AG04450 (cell line): ENCODE results near the gene ZBTB22. TPM values are rescaled to one million over a fixed set of nuclear protein-coding genes. Genes with fewer than 3 reads are reported as not detected.

Experiments used
- CTCF ChIA-PET: fragments of 300-600, 350-600 bp; formaldehyde crosslinking; extraction: SDS; loops from one replicate; lab custom pipeline; 2022; ENCODE audit warnings: antibody characterized with exemption, inconsistent platforms; lab: Charles Lee
- POLR2A ChIA-PET: fragments of 350-600 bp; formaldehyde crosslinking; extraction: SDS; loops from one replicate; lab custom pipeline; 2021; ENCODE audit warnings: antibody characterized with exemption, inconsistent platforms; lab: Yijun Ruan, JAX
- DNase-seq: peaks from one replicate; pipeline ENCODE4 v3.0.0-alpha.2; 2011; ENCODE audit warnings: low read depth, low spot score
- H3K27ac ChIP-seq: one replicate; pipeline ENCODE4 v1.5.1; 2012; ENCODE audit warnings: low read depth, low read length, control low read depth
- H3K27me3 ChIP-seq: one replicate; pipeline ENCODE4 v1.6.0; 2012; ENCODE audit warnings: low read length; ENCODE audit not compliant: control insufficient read depth, insufficient read depth
- H3K4me3 ChIP-seq: 2 replicates; pipeline ENCODE4 v1.5.1; 2011; ENCODE audit warnings: mild to moderate bottlenecking, low read depth, low read length, control low read depth
- H3K9me3 ChIP-seq: 2 replicates; pipeline ENCODE4 v1.5.1; 2012; ENCODE audit warnings: low read length; ENCODE audit not compliant: control insufficient read depth, insufficient read depth
- polyA plus RNA-seq: library from polyadenylated mRNA; depleted of rRNA; stranded (reverse); fragments of >200 nt; gene quantifications from 2 replicates; pipeline ENCODE4 v1.2.3, GENCODE V29; 2011; rRNA removed
- TF ChIP-seq, protein P1 (sequence below): IDR thresholded peaks from 2 replicates; pipeline ENCODE4 v1.5.1; 2011; ENCODE audit warnings: low read depth, low read length, control low read depth, inconsistent platforms

The ZBTB22 gene
- polyA plus RNA-seq, 1 experiment = 8.4 TPM

DNA sequence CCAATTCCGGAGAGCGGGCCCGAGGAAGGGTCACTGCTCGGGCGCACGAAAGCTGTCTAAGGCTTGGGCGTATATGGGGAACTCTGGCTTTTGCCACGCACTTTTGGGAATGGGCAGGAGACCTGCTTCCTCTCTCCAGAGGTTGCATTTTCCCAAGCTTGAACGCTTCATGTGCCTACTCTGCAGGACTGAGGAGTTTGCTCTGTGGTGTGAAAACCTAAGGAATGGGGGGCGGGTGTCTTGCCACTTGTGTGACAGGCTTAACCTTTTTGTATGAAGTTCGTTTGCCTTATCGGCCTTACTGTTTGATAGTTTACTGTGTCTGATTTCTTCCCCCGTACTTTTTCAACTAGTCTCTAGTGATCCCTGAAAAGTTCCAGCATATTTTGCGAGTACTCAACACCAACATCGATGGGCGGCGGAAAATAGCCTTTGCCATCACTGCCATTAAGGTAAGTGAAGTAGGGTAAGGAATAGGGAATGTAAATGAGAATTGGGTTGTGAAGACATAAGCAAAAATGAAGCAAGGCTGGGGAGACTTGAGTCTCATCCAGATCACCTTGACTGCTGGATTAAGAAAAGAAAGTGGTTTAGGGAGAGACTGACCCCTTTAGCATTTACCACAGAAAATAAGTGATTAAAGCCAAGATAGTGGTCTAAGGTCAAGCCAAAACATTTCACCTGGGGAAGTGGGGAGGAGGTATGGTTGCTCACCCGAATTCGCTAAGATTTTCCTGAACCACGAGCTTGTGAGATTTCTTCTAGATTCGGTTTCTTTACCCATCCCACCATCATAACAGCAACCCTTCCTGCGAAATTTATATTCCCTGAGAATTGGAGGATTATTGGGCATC, 45.0 kb downstream of the ZBTB22 start:
- no peak for DNase-seq
- ChIA-PET POLR2A (interaction anchor here (0.9 to 3.8 kb wide), 14 partner anchors 12 to 301 kb away, joined by 3 to 52 read pairs (median 9); partner anchors contain the start of genes PFDN6, WDR46 and ZBTB22), CTCF (no interaction called here)
- Histone ChIP-seq H3K4me3 (peak overlapping the region; percentile 94), H3K27me3 (no peaks in the 10 kb centered on the region), H3K9me3 (no peaks in the 10 kb centered on the region), H3K27ac (peak overlapping the region; percentile 94)
- TF ChIP-seq, protein P1, sequence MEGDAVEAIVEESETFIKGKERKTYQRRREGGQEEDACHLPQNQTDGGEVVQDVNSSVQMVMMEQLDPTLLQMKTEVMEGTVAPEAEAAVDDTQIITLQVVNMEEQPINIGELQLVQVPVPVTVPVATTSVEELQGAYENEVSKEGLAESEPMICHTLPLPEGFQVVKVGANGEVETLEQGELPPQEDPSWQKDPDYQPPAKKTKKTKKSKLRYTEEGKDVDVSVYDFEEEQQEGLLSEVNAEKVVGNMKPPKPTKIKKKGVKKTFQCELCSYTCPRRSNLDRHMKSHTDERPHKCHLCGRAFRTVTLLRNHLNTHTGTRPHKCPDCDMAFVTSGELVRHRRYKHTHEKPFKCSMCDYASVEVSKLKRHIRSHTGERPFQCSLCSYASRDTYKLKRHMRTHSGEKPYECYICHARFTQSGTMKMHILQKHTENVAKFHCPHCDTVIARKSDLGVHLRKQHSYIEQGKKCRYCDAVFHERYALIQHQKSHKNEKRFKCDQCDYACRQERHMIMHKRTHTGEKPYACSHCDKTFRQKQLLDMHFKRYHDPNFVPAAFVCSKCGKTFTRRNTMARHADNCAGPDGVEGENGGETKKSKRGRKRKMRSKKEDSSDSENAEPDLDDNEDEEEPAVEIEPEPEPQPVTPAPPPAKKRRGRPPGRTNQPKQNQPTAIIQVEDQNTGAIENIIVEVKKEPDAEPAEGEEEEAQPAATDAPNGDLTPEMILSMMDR = no peak

DNA sequence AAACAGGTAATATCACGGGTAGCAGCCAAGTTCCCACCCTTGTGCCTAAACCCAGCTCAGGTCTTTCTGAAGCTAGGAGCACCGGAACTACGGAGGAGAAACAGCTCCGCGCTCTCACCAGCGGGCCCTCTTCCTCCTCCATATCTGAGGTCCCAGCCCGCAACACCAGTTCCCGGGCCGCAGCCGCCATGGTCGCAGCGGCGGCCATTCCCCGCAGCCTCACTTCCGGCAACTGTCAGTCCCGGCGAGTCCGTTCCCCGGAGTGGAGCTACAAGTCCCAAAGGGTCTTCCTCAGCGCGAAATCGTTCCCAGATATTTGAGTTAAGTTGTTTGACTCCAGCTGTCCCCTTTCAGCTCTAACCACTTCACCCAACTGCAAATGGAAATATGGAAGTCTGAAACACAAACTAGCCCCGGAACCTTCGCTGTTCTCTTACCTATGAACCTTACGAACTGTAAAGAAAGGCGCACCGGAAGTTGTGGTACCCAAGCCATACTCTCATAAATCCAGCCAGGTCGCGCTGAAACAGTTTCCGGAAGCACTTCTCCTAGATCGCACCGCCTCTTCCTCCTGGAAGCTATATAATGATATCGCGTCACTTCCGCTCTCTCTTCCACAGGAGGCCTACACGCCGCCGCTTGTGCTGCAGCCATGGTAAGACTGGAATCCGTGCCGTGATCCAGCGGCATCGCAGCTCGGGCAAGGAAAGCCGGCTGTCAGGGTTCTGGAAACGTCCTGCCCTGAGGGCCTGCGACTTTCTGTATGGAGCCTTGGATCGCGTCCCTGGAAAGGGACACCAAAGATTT, 45.9 kb downstream of the ZBTB22 start, which contains the start of the genes RPS18 and VPS52:
Gene RPS18, plus strand, starts transcription at position 608 of the 807 bp plus-strand sequence. Its CDS starts 45 bp downstream, at position 653.
Gene VPS52, minus strand, starts transcription at position 409 of the 807 bp plus-strand sequence. Its CDS starts 201 bp downstream, at position 208.
- POLR2A ChIA-PET = interaction anchor here (0.6 to 3.8 kb wide), 18 partner anchors 10 to 1768 kb away, joined by 3 to 52 read pairs (median 8); partner anchors contain the start of genes PFDN6, WDR46 and ZBTB22
- TF ChIP-seq, protein P1 = no peak
- Histone ChIP-seq H3K27ac (peak within 1 kb of the TSS; percentile 94), H3K4me3 (peak within 1 kb of the TSS; percentile 94), H3K27me3 (no peaks in the 10 kb centered on the region), H3K9me3 (no peaks in the 10 kb centered on the region)
- peak; percentile 98 for DNase-seq
- CTCF ChIA-PET = interaction anchor here (1.3 kb wide), 1 partner anchor 11 kb away, joined by 3 read pairs; no protein-coding TSS in a partner anchor

DNA sequence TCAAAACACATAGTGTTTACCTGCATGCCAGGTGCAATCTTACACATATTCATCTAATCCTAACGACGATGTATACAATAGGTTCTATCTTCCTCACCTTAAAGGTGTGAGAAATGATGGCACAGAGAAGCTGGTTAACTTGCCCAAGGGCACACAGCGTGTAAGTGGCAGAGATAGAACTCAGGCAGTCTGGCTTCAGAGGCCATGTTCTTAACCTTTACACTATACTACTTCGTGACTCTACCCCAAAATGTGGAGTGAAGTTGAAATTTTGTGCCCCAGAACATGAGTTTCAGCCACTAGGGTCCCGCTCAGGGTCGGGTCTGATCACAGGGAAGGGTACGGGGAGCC, 46.5 kb downstream of the ZBTB22 start:
- H3K4me3 ChIP-seq = peak overlapping the region; percentile 94
- H3K9me3 ChIP-seq = no peaks in the 10 kb centered on the region
- H3K27ac ChIP-seq = peak overlapping the region; percentile 94
- ChIA-PET POLR2A (interaction anchor here (1.0 to 3.8 kb wide), 10 partner anchors 11 to 299 kb away, joined by 4 to 52 read pairs (median 10); partner anchors contain the start of genes PFDN6, WDR46 and ZBTB22), CTCF (interaction anchor here (1.3 kb wide), 1 partner anchor 11 kb away, joined by 3 read pairs; no protein-coding TSS in a partner anchor)
- H3K27me3 ChIP-seq = no peaks in the 10 kb centered on the region
- no peak for DNase-seq
- TF ChIP-seq, protein P1 = no peak

Other genes with a start within 250 kb of the ZBTB22 start
- gene HLA-DPA1, start 244.1 kb downstream of the ZBTB22 start, polyA plus RNA-seq = 0.10 and 0.15 TPM in 2 replicates
- gene HLA-DPB1, start 241.8 kb downstream of the ZBTB22 start, polyA plus RNA-seq = 0.94 and 1.6 TPM in 2 replicates
- gene COL11A2, start 125.3 kb downstream of the ZBTB22 start, polyA plus RNA-seq = 0.26 and 0.37 TPM in 2 replicates
- 38.5 and 44.1 TPM in 2 replicates for gene RXRB, start 117.1 kb downstream of the ZBTB22 start, polyA plus RNA-seq
- 129 and 150 TPM in 2 replicates for gene SLC39A7, start 116.9 kb downstream of the ZBTB22 start, polyA plus RNA-seq
- gene HSD17B8, start 113.1 kb downstream of the ZBTB22 start, polyA plus RNA-seq = 4.9 and 5.7 TPM in 2 replicates
- 23.8 and 26.8 TPM in 2 replicates for gene RING1, start 109.2 kb downstream of the ZBTB22 start, polyA plus RNA-seq
- 58.0 and 60.4 TPM in 2 replicates for gene VPS52, start 45.9 kb downstream of the ZBTB22 start, polyA plus RNA-seq
- gene RPS18, start 45.7 kb downstream of the ZBTB22 start, polyA plus RNA-seq = 5,380 and 5,823 TPM in 2 replicates
- 1.1 and 1.4 TPM in 2 replicates for gene B3GALT4, start 40.6 kb downstream of the ZBTB22 start, polyA plus RNA-seq
- gene WDR46, start 28.5 kb downstream of the ZBTB22 start, polyA plus RNA-seq = 43.3 and 44.7 TPM in 2 replicates
- 59.6 and 64.6 TPM in 2 replicates for gene PFDN6, start 28.1 kb downstream of the ZBTB22 start, polyA plus RNA-seq
- 21.9 and 25.0 TPM in 2 replicates for gene RGL2, start 18.8 kb downstream of the ZBTB22 start, polyA plus RNA-seq
- gene TAPBP, start 3.7 kb downstream of the ZBTB22 start, polyA plus RNA-seq = 29.3 and 37.9 TPM in 2 replicates
- 69.7 and 75.6 TPM in 2 replicates for gene DAXX, start 5.2 kb upstream of the ZBTB22 start, polyA plus RNA-seq
- 10.2 TPM in 2 replicates for gene KIFC1, start 74.1 kb upstream of the ZBTB22 start, polyA plus RNA-seq
- 26.6 and 29.7 TPM in 2 replicates for gene PHF1, start 93.3 kb upstream of the ZBTB22 start, polyA plus RNA-seq
- 298 and 340 TPM in 2 replicates for gene CUTA, start 100.4 kb upstream of the ZBTB22 start, polyA plus RNA-seq
- 5.3 and 6.5 TPM in 2 replicates for gene SYNGAP1, start 102.3 kb upstream of the ZBTB22 start, polyA plus RNA-seq
- 5.8 and 6.0 TPM in 2 replicates for gene ZBTB9, start 136.8 kb upstream of the ZBTB22 start, polyA plus RNA-seq